Activated CD4-positive, alpha-beta T cell treated with anti-CD3 and anti-CD28 coated beads for 36 hours (primary cell): Measurements from ENCODE around the gene GTSF1L. TPM values are rescaled to one million over a fixed set of nuclear protein-coding genes. Genes with fewer than 3 reads are reported as not detected.

Experiments
- ATAC-seq: fragments of 200-7000 bp; cut with Tn5 transposase; one replicate; pipeline ENCODE4 v1.10.0; 2021; ENCODE audit warnings: mild to moderate bottlenecking, moderate library complexity
- CTCF ChIA-PET: fragments of 350-600 bp; sonication (Branson Sonifier 250); formaldehyde crosslinking; loops from one replicate; lab custom pipeline; 2021; ENCODE audit warnings: antibody characterized with exemption; lab: Charles Lee
- POLR2A ChIA-PET: fragments of 350-600 bp; sonication (Branson Sonifier 250); formaldehyde crosslinking; loops from one replicate; lab custom pipeline; 2021; ENCODE audit warnings: antibody characterized with exemption, inconsistent platforms; lab: Charles Lee
- DNase-seq: peaks from one replicate; pipeline ENCODE4 v3.0.0-alpha.2; 2020
- H3K27ac Mint-ChIP-seq: one replicate; pipeline ENCODE4 v1.8.0; 2021; ENCODE audit warnings: mixed read lengths
- H3K27me3 Mint-ChIP-seq: one replicate; pipeline ENCODE4 v1.8.0; 2021; ENCODE audit warnings: mixed read lengths
- H3K36me3 Mint-ChIP-seq: one replicate; pipeline ENCODE4 v1.8.0; 2021; ENCODE audit warnings: low read depth, mixed read lengths
- H3K4me1 Mint-ChIP-seq: one replicate; pipeline ENCODE4 v1.8.0; 2021; ENCODE audit warnings: mixed read lengths
- H3K4me3 Mint-ChIP-seq: one replicate; pipeline ENCODE4 v1.8.0; 2021; ENCODE audit warnings: mild to moderate bottlenecking, moderate library complexity, mixed read lengths
- H3K9me3 Mint-ChIP-seq: one replicate; pipeline ENCODE4 v1.8.0; 2021; ENCODE audit warnings: low read depth, mixed read lengths
- intact Hi-C, 2 experiments: fragments of 100-400 bp; cut with DNase I in 1 of 2; cut with micrococcal nuclease in 1 of 2; formaldehyde crosslinking; loops; one replicate each; pipeline versions ENCODE4 v1.14.2 to v1.15.1; 2022 to 2024; cut with DNase I, micrococcal nuclease
- total RNA-seq, 2 experiments: library from RNA; stranded (reverse); gene quantifications; one replicate each; pipeline ENCODE4 v1.2.3, GENCODE V29; 2021

The GTSF1L gene
- total RNA-seq, 2 experiments from 2014 or later = 0.23 TPM; not detected in 1

DNA sequence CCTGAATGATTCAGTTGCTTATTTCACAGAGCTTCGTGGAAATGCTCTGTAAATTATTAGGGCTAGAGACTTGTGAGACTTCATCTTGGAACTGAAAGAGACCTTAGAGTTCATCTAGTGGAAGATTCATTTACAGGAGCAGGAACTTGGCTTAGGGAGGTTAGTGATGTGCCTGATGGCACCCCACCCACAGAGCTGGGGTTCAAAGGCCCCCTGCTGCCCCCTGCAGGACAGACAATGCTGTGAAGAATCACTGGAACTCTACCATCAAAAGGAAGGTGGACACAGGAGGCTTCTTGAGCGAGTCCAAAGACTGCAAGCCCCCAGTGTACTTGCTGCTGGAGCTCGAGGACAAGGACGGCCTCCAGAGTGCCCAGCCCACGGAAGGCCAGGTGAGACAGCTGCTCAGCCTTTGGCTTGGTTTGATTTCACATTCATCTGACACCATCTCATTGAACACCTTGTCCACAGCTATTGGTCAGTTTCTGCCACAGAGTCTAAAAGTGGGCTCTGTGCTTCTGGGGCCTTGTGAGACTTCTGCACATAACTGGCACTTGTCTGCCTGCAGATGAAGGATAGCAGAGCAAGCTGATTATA lies 34.8 kb downstream of the GTSF1L start:
- CTCF ChIA-PET = interaction anchor here (0.5 to 2.8 kb wide), 15 partner anchors 9 to 950 kb away, joined by 3 to 13 read pairs (median 3); no protein-coding TSS in a partner anchor
- Mint-ChIP-seq H3K27me3 (no peaks in the 10 kb centered on the region), H3K27ac (no peak overlapping the region), H3K4me3 (no peak overlapping the region), H3K36me3 (peaks cover 30% of the 10 kb centered on the region), H3K4me1 (peaks cover 9% of the 10 kb centered on the region), H3K9me3 (no peaks in the 10 kb centered on the region)
- ATAC-seq (peak; percentile 85), DNase-seq (peak; percentile 81)
- POLR2A ChIA-PET = no interaction called here
- intact Hi-C loops = loop anchor here (1.0 to 5.0 kb wide), 4 partner anchors 154 to 243 kb away; no protein-coding TSS in a partner anchor

DNA sequence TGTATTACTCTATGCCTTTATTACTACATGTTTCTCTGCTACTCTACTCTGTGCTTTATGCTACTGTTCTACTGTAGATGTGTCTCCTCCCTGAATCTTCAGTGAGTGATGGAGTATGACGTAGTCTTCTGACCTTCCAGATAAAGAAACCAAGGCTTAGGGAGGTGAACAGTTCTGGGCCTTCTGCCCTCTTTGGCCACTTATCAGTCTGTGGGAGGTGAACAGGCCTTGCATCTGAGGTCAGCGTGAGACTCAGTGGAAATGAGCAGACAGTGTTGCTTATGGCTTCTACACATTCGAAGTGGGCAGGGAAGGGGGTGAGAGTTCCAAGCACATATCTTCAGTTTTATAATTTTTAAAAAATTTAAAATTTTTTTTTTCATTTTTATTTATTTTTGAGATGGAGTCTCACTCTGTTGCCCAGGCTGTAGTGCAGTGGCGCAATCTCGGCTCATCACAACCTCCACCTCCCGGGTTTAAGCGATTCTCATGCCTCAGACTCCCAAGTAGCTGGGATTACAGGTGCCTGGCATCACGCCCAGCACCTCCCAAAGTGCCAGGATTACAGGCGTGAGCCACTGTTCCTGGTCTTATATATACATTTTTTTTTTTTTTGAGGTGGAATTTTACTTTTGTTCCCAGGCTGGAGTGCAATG lies 35.7 kb downstream of the GTSF1L start:
- ATAC-seq (no peak), DNase-seq (no peak)
- intact Hi-C loops = loop anchor here in 1 of 2 experiments (5.0 kb wide), 1 partner anchor 154 kb away; no protein-coding TSS in a partner anchor

DNA sequence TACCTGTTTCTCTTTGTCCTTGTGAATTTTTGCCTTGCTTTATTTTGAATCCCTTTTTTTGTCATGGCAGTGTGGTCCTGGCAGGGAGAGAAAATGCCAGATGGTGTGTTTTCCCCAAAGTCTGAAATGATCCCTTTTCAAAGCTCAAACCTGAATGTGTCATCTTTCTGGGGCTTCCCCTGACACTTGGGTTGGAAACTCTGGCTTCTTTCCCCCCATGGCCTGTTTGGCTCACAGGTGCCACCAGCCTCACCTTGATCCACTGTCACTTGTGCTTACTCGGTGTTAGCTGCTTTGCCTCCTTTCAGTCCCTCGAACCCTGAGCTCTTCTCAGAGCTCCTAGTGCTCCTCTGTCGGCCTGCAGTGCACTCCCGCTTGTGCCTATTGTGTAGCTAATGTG lies 37.6 kb downstream of the GTSF1L start:
- H3K4me1 Mint-ChIP-seq = peaks cover 9% of the 10 kb centered on the region
- intact Hi-C loops = no loop called here
- ChIA-PET POLR2A (interaction anchor here (0.6 kb wide), 1 partner anchor 17 kb away, joined by 3 read pairs; no protein-coding TSS in a partner anchor), CTCF (interaction anchor here (0.8 kb wide), 2 partner anchors 151 to 241 kb away, joined by 3 to 4 read pairs; no protein-coding TSS in a partner anchor)
- ATAC-seq = no peak
- no peak overlapping the region for H3K4me3 Mint-ChIP-seq
- H3K9me3 Mint-ChIP-seq = no peaks in the 10 kb centered on the region
- peak; percentile 16 for DNase-seq
- H3K36me3 Mint-ChIP-seq = peaks cover 30% of the 10 kb centered on the region
- no peaks in the 10 kb centered on the region for H3K27me3 Mint-ChIP-seq
- H3K27ac Mint-ChIP-seq = peak overlapping the region; percentile 77

More for the DNA sequence above, 35.7 kb downstream of the GTSF1L start:
- Mint-ChIP-seq H3K27ac (no peak overlapping the region), H3K9me3 (no peaks in the 10 kb centered on the region), H3K4me1 (peaks cover 9% of the 10 kb centered on the region), H3K36me3 (peaks cover 33% of the 10 kb centered on the region), H3K27me3 (no peaks in the 10 kb centered on the region), H3K4me3 (no peak overlapping the region)
- ChIA-PET CTCF (interaction anchor here (0.7 to 2.8 kb wide), 7 partner anchors 9 to 166 kb away, joined by 3 to 13 read pairs (median 3); no protein-coding TSS in a partner anchor), POLR2A (no interaction called here)

DNA sequence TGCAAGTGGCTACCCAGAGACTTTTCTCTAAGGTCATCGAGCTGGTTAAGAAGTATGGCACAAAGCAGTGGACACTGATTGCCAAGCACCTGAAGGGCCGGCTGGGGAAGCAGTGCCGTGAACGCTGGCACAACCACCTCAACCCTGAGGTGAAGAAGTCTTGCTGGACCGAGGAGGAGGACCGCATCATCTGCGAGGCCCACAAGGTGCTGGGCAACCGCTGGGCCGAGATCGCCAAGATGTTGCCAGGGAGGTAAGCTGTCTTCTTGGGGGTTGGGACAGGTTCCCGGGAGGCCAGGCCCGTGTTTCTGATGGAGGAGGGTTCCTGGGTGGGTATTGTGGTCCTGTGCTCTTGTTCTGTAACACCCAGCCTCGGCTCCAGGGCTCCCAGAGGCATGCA lies 40.0 kb downstream of the GTSF1L start:
- POLR2A ChIA-PET = no interaction called here
- DNase-seq (no peak), ATAC-seq (no peak)
- H3K27me3 Mint-ChIP-seq = no peaks in the 10 kb centered on the region
- peaks cover 13% of the 10 kb centered on the region for H3K4me1 Mint-ChIP-seq
- intact Hi-C loops = no loop called here
- H3K4me3 Mint-ChIP-seq = no peak overlapping the region
- H3K9me3 Mint-ChIP-seq = no peaks in the 10 kb centered on the region
- H3K27ac Mint-ChIP-seq = no peak overlapping the region
- CTCF ChIA-PET = interaction anchor here (0.7 to 0.8 kb wide), 2 partner anchors 44 to 380 kb away, joined by 3 read pairs; no protein-coding TSS in a partner anchor
- peaks cover 37% of the 10 kb centered on the region for H3K36me3 Mint-ChIP-seq

DNA sequence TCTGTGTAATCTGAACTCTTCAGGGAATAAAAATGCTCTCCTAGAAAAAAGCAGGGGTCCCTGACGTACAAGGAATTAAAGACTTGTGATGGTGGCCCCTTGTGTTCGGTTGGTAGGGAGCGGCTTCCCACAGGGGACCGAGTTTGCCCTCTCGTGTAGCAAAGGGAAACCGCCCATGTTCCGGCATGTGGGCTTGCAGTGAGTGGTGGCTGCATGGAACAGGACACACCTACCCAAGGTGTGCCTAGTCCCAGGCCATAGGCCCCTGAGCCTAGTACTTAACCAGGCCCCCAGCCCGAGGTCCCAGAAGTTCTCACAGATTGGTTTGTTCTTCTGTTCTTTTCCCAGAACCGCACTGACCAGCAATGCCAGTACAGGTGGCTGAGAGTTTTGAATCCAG lies 44.4 kb downstream of the GTSF1L start:
- ChIA-PET CTCF (interaction anchor here (1.1 kb wide), 1 partner anchor 10 kb away, joined by 6 read pairs; no protein-coding TSS in a partner anchor), POLR2A (no interaction called here)
- H3K9me3 Mint-ChIP-seq = no peaks in the 10 kb centered on the region
- H3K4me1 Mint-ChIP-seq = peaks cover 13% of the 10 kb centered on the region
- no peaks in the 10 kb centered on the region for H3K27me3 Mint-ChIP-seq
- H3K27ac Mint-ChIP-seq = no peak overlapping the region
- DNase-seq (no peak), ATAC-seq (no peak)
- peaks cover 31% of the 10 kb centered on the region for H3K36me3 Mint-ChIP-seq
- intact Hi-C loops = no loop called here
- H3K4me3 Mint-ChIP-seq = no peak overlapping the region

DNA sequence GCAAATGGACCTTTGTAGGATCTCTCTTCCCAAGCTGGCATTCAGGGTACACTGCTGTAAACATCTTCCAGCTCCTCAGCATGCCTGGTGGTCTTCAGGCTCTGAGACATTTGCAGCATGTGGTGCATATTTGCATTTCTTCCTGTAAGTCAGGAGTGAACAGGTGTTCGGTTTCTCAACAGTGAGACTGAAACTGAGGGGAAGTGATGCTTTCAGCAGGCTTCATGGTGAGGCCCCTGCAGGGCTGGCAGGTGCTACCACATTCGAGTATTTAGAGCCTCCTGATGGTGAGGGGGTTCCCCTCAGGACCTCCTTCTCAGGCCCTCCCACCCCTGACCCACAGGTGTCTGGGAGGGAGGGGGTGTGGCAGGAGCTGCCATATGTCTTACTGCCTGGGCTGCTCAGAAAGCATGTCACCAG lies 44.8 kb downstream of the GTSF1L start:
- intact Hi-C loops = no loop called here
- H3K27me3 Mint-ChIP-seq = no peaks in the 10 kb centered on the region
- peaks cover 13% of the 10 kb centered on the region for H3K4me1 Mint-ChIP-seq
- ChIA-PET POLR2A (interaction anchor here (1.4 kb wide), 1 partner anchor 12 kb away, joined by 3 read pairs; no protein-coding TSS in a partner anchor), CTCF (interaction anchor here (0.9 to 1.1 kb wide), 2 partner anchors 10 to 68 kb away, joined by 3 to 6 read pairs; no protein-coding TSS in a partner anchor)
- DNase-seq (peak; percentile 39), ATAC-seq (peak; percentile 85)
- H3K36me3 Mint-ChIP-seq = peaks cover 35% of the 10 kb centered on the region
- H3K4me3 Mint-ChIP-seq = no peak overlapping the region
- no peak overlapping the region for H3K27ac Mint-ChIP-seq
- no peaks in the 10 kb centered on the region for H3K9me3 Mint-ChIP-seq

DNA sequence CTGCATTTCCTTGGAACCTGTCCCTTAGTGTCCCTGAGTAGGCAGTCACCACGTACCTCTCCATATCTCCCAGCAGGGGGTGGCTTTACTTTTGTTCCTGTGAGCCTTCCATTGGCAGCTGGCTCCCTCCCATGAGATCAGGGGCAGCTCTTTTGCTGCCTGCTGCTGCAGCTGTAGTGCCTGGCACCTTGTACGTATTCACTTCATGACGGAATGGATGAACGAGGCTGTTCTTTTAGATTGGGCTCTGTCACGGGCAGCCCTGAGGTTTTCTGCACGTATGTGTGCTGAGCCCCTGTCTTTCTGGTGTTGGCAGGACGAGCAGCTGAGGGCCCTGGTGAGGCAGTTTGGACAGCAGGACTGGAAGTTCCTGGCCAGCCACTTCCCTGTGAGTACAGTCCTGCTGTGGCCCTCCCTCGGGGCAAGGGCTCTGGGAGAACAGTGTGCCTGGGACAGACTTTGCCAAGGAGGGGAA lies 45.3 kb downstream of the GTSF1L start:
- no peak overlapping the region for H3K27ac Mint-ChIP-seq
- no peaks in the 10 kb centered on the region for H3K9me3 Mint-ChIP-seq
- POLR2A ChIA-PET = interaction anchor here (1.4 kb wide), 1 partner anchor 11 kb away, joined by 3 read pairs; no protein-coding TSS in a partner anchor
- DNase-seq (peak; percentile 11), ATAC-seq (peak; percentile 42)
- peaks cover 13% of the 10 kb centered on the region for H3K4me1 Mint-ChIP-seq
- CTCF ChIA-PET = interaction anchor here (0.9 to 1.1 kb wide), 2 partner anchors 10 to 68 kb away, joined by 3 to 6 read pairs; no protein-coding TSS in a partner anchor
- no peak overlapping the region for H3K4me3 Mint-ChIP-seq
- no peaks in the 10 kb centered on the region for H3K27me3 Mint-ChIP-seq
- intact Hi-C loops = no loop called here
- peaks cover 34% of the 10 kb centered on the region for H3K36me3 Mint-ChIP-seq

DNA sequence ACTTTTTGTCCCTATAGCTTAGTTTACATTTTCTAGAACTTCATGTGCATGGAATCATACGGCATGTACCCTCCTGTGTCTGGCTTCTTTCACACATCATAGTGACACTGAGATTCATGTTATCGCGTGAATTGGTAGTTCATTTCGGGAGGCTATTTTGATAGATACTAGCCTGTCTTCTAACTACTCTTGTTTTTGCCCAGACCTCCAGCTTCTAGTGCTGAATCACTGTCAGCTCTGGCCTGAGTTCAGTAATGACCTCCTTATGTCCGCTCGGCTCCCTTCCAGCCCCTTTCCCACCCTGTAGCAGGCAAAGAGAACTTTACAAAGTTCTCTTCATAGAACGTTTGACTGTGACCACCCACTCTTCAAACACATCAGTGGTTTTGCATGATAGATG lies 45.8 kb downstream of the GTSF1L start:
- intact Hi-C loops = no loop called here
- H3K4me1 Mint-ChIP-seq = peaks cover 13% of the 10 kb centered on the region
- no peaks in the 10 kb centered on the region for H3K9me3 Mint-ChIP-seq
- no peak overlapping the region for H3K4me3 Mint-ChIP-seq
- no peaks in the 10 kb centered on the region for H3K27me3 Mint-ChIP-seq
- CTCF ChIA-PET = interaction anchor here (0.9 kb wide), 1 partner anchor 69 kb away, joined by 3 read pairs; no protein-coding TSS in a partner anchor
- no peak overlapping the region for H3K27ac Mint-ChIP-seq
- POLR2A ChIA-PET = interaction anchor here (1.4 kb wide), 1 partner anchor 10 kb away, joined by 3 read pairs; no protein-coding TSS in a partner anchor
- peaks cover 33% of the 10 kb centered on the region for H3K36me3 Mint-ChIP-seq
- DNase-seq (no peak), ATAC-seq (no peak)

DNA sequence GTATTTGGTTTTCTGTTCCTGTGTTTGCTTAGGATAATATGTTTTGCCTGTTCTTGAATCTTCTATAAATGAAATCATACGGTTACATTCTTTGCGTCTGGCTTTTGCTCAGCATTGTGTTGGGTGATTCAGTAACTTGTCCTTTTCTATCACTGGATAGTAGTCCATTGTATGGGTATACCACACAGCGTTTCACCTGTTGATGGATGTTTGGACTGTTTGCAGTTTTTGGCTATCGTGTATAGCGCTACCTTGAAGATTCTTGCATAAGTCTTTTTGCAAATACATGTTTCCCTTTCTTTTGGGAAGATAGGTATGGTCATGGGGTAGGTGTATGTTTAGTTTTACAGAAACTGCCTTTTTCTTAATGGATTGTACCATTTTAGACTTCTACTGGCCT lies 50.4 kb downstream of the GTSF1L start:
- intact Hi-C loops = no loop called here
- H3K9me3 Mint-ChIP-seq = peaks cover 2% of the 10 kb centered on the region
- no peak for DNase-seq
- peaks cover 49% of the 10 kb centered on the region for H3K36me3 Mint-ChIP-seq
- H3K27ac Mint-ChIP-seq = no peak overlapping the region
- no peak overlapping the region for H3K4me3 Mint-ChIP-seq
- ChIA-PET POLR2A (interaction anchor here (0.7 kb wide), 1 partner anchor 55 kb away, joined by 3 read pairs; no protein-coding TSS in a partner anchor), CTCF (no interaction called here)
- peaks cover 4% of the 10 kb centered on the region for H3K4me1 Mint-ChIP-seq
- H3K27me3 Mint-ChIP-seq = no peaks in the 10 kb centered on the region
- ATAC-seq = no peak
